Ectodermal cell (in vitro differentiated cells): Measurements from ENCODE around the gene SMYD5.
A peak's percentile ranks its signal among the peaks of the same experiment; 100 is the strongest.

Source experiments
- H3K27ac ChIP-seq: 2 replicates; pipeline ENCODE4 v1.7.0; 2013; ENCODE audit warnings: mild to moderate bottlenecking, low read depth, low read length; ENCODE audit not compliant: insufficient read depth, poor library complexity, severe bottlenecking
- H3K27me3 ChIP-seq: 2 replicates; pipeline ENCODE4 v1.7.0; 2013; ENCODE audit warnings: mild to moderate bottlenecking, low read length; ENCODE audit not compliant: insufficient read depth, control insufficient read depth, poor library complexity, severe bottlenecking
- H3K36me3 ChIP-seq: one replicate; pipeline ENCODE4 v1.7.0; 2013; ENCODE audit warnings: low read length; ENCODE audit not compliant: control insufficient read depth, insufficient read depth
- H3K4me1 ChIP-seq: one replicate; pipeline ENCODE4 v1.7.0; 2013; ENCODE audit warnings: low read length; ENCODE audit not compliant: control insufficient read depth, insufficient read depth
- H3K4me3 ChIP-seq: 2 replicates; pipeline ENCODE4 v1.7.0; 2013; ENCODE audit warnings: low read depth, low read length, control low read depth; ENCODE audit not compliant: insufficient read depth
- H3K9me3 ChIP-seq: 2 replicates; pipeline ENCODE4 v1.7.0; 2013; ENCODE audit warnings: mild to moderate bottlenecking, low read length, moderate library complexity; ENCODE audit not compliant: control insufficient read depth
- WGBS, 2 experiments: methylation state at CpG; one replicate each; pipeline ENCODE4 v1.1.7; 2013; ENCODE audit warnings: missing lambda C conversion rate in 2 of 2; 5-methylcytosine and 5-hydroxymethylcytosine counted together

SMYD5 gene

GRCh38 chr2:73205611-73206010 lies 8.4 kb upstream of the SMYD5 start:
- H3K36me3 ChIP-seq: no peaks in the 10 kb centered on the region
- peaks cover 4% of the 10 kb centered on the region for H3K4me1 ChIP-seq
- H3K27ac ChIP-seq: no peak overlapping the region
- peaks cover 61% of the 10 kb centered on the region for H3K27me3 ChIP-seq
- WGBS, 2 experiments: 93% methylated on average over 6 of the region's 6 CpGs
- H3K9me3 ChIP-seq: no peaks in the 10 kb centered on the region
- no peak overlapping the region for H3K4me3 ChIP-seq

GRCh38 chr2:73208258-73208657 lies 5.8 kb upstream of the SMYD5 start:
- no peak overlapping the region for H3K27ac ChIP-seq
- no peak overlapping the region for H3K4me3 ChIP-seq
- no peaks in the 10 kb centered on the region for H3K36me3 ChIP-seq
- H3K9me3 ChIP-seq: no peaks in the 10 kb centered on the region
- no peaks in the 10 kb centered on the region for H3K4me1 ChIP-seq
- 81 to 84% methylated on average over 3 of the region's 3 CpGs for WGBS, 2 experiments
- peaks cover 34% of the 10 kb centered on the region for H3K27me3 ChIP-seq

- H3K27me3 ChIP-seq: peaks cover 17% of the 10 kb centered on the region
- no peaks in the 10 kb centered on the region for H3K4me1 ChIP-seq
- no peaks in the 10 kb centered on the region for H3K9me3 ChIP-seq
- H3K36me3 ChIP-seq: no peaks in the 10 kb centered on the region
- no peak overlapping the region for H3K27ac ChIP-seq
- 88 to 90% methylated on average over 4 of the region's 4 CpGs for WGBS, 2 experiments
- H3K4me3 ChIP-seq: no peak overlapping the region
Observed at GRCh38 chr2:73210019-73210418, 4.0 kb upstream of the SMYD5 start.

- Histone ChIP-seq H3K27ac (no peak overlapping the region), H3K4me3 (no peak overlapping the region), H3K36me3 (no peaks in the 10 kb centered on the region), H3K9me3 (no peaks in the 10 kb centered on the region), H3K4me1 (peaks cover 6% of the 10 kb centered on the region), H3K27me3 (peaks cover 10% of the 10 kb centered on the region)
- whole genome bisulfite sequencing, 2 experiments: 93 to 95% methylated on average over 6 of the region's 6 CpGs
Observed at GRCh38 chr2:73210696-73211095, 3.3 kb upstream of the SMYD5 start.

GRCh38 chr2:73212098-73212447 lies 2.0 kb upstream of the SMYD5 start:
- 82 to 84% methylated on average over 7 of the region's 7 CpGs for WGBS, 2 experiments
- Histone ChIP-seq H3K4me1 (peaks cover 7% of the 10 kb centered on the region), H3K36me3 (no peaks in the 10 kb centered on the region), H3K4me3 (no peak overlapping the region), H3K9me3 (no peaks in the 10 kb centered on the region), H3K27me3 (no peaks in the 10 kb centered on the region), H3K27ac (no peak overlapping the region)

GRCh38 chr2:73212448-73213176 lies 1.4 kb upstream of the SMYD5 start:
- Histone ChIP-seq H3K27ac (no peak overlapping the region), H3K9me3 (no peaks in the 10 kb centered on the region), H3K4me3 (no peak overlapping the region), H3K36me3 (no peaks in the 10 kb centered on the region), H3K27me3 (no peaks in the 10 kb centered on the region), H3K4me1 (peaks cover 7% of the 10 kb centered on the region)
- 50 to 51% methylated on average over 20 of the region's 20 CpGs for WGBS, 2 experiments

GRCh38 chr2:73215254-73215653 lies 1.2 kb downstream of the SMYD5 start:
- Histone ChIP-seq H3K4me1 (peaks cover 7% of the 10 kb centered on the region), H3K4me3 (peak overlapping the region; percentile 93), H3K36me3 (no peaks in the 10 kb centered on the region), H3K9me3 (no peaks in the 10 kb centered on the region), H3K27ac (no peak overlapping the region), H3K27me3 (no peaks in the 10 kb centered on the region)
- 85% methylated on average over 4 of the region's 4 CpGs for WGBS, 2 experiments

GRCh38 chr2:73217160-73217559 lies 3.1 kb downstream of the SMYD5 start:
- H3K4me3 ChIP-seq: no peak overlapping the region
- no peaks in the 10 kb centered on the region for H3K36me3 ChIP-seq
- H3K27me3 ChIP-seq: no peaks in the 10 kb centered on the region
- WGBS, 2 experiments: 94 to 96% methylated on average over 5 of the region's 5 CpGs
- H3K4me1 ChIP-seq: peaks cover 7% of the 10 kb centered on the region
- no peaks in the 10 kb centered on the region for H3K9me3 ChIP-seq
- H3K27ac ChIP-seq: no peak overlapping the region

- Histone ChIP-seq H3K27me3 (no peaks in the 10 kb centered on the region), H3K27ac (no peak overlapping the region), H3K4me3 (no peak overlapping the region), H3K4me1 (peaks cover 7% of the 10 kb centered on the region), H3K36me3 (no peaks in the 10 kb centered on the region), H3K9me3 (no peaks in the 10 kb centered on the region)
- 85 to 94% methylated on average over 2 of the region's 2 CpGs for WGBS, 2 experiments
Observed at GRCh38 chr2:73217826-73218225, 3.8 kb downstream of the SMYD5 start.

- H3K4me3 ChIP-seq: no peak overlapping the region
- H3K27ac ChIP-seq: no peak overlapping the region
- H3K9me3 ChIP-seq: no peaks in the 10 kb centered on the region
- H3K4me1 ChIP-seq: peaks cover 7% of the 10 kb centered on the region
- no peaks in the 10 kb centered on the region for H3K36me3 ChIP-seq
- no peaks in the 10 kb centered on the region for H3K27me3 ChIP-seq
Observed at GRCh38 chr2:73218298-73218697, 4.3 kb downstream of the SMYD5 start.

GRCh38 chr2:73223821-73224220 lies 9.8 kb downstream of the SMYD5 start:
- Histone ChIP-seq H3K36me3 (peaks cover 15% of the 10 kb centered on the region), H3K4me1 (no peaks in the 10 kb centered on the region), H3K27me3 (no peaks in the 10 kb centered on the region), H3K27ac (no peak overlapping the region), H3K4me3 (no peak overlapping the region), H3K9me3 (no peaks in the 10 kb centered on the region)
- WGBS, 2 experiments: 92 to 93% methylated on average over 4 of the region's 4 CpGs
